ENCODE results near the gene KRTAP10-12. TPM values are rescaled to one million over a fixed set of nuclear protein-coding genes. Genes with fewer than 3 reads are reported as not detected.

KRTAP10-12 gene
- polyA plus RNA-seq, 1 of the 3 experiments (the other 2 are of a cell fraction), result not detected

DNA sequence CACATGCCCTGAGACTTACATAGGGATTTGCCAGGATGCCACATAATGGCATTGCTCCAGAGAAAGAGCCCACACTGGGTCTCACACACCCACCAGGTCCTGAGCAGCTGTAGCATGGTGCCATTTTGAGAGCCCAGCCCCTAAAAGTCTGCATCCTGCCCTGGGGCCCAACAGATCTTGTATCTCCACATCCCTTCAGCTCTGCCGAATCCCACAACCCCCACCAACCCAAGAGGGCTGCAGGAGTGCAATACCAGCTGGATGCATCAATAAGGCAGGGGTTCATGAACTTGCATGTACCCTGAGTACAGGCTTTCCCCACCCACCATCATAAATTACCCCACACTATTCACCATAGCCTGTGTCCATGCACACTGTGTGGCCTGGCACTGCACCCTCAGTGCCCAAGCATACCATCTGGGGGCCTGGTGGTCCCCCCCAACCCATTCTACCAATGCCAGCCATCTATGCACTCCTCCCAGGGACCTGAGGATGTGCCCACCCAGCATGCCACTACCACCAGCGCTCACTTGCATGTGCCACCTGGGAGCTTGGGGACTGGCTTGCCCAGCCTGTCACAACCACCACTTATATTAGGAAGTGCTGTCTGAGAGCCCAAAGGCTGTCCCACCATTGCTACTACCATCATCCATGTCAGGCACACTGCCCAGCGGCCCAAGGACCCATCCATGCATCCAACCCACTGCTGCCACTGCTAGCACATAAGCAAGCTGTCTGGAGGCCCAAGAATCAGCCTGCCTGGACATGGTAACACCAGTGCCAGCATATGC is 26.1 kb upstream of the KRTAP10-12 start:
- ChIA-PET POLR2A (no interaction called here), CTCF (no interaction called here)
- no peak overlapping the region for H3K9ac ChIP-seq
- TF ChIP-seq GATA2 (CRISPR knock-in tag; IDR thresholded peaks at IDR 0.05), result no peak
- TF ChIP-seq SMC3 (IDR thresholded peaks at IDR 0.05; ENCODE audit: low read depth, low read length), result no peak
- no peak for TF ChIP-seq FOXM1 (IDR thresholded peaks at IDR 0.05; ENCODE audit: low read depth)
- no peak overlapping the region for H3K4me2 ChIP-seq
- no peak overlapping the region for H3K4me3 ChIP-seq (ENCODE audit: low read depth in 2 of 2, low read length in 1 of 2)
- no peak for DNase-seq
- no peaks in the 10 kb centered on the region for H4K20me1 ChIP-seq (ENCODE audit: insufficient read depth)
- H3K27me3 ChIP-seq (ENCODE audit: insufficient read depth), result 0 out of 2 replicates have a peak, but pooled peaks cover 10% of the 10 kb centered on the region
- H3K9me2 ChIP-seq, result no peaks in the 10 kb centered on the region
- 3% methylated on average over 3 of the region's 3 CpGs for WGBS (ENCODE audit: low lambda C conversion rate)
- no peak overlapping the region for H3K27ac ChIP-seq (ENCODE audit: low read depth in 2 of 2, low read length in 1 of 2)
- no peaks in the 10 kb centered on the region for H3K36me3 ChIP-seq (replicated peaks in 1 of 2; ENCODE audit: control insufficient read depth in 1 of 2, insufficient read depth in 2 of 2, low read length in 1 of 2)
- no peaks in the 10 kb centered on the region for H3K79me2 ChIP-seq (ENCODE audit: insufficient read depth)
- H2AFZ ChIP-seq (ENCODE audit: low read depth), result no peak overlapping the region
- no peaks in the 10 kb centered on the region for H3F3A ChIP-seq (replicated peaks; ENCODE audit: insufficient read depth)
- 0 out of 2 replicates have a peak, but pooled peaks cover 7% of the 10 kb centered on the region for H3K9me3 ChIP-seq
- peaks cover 0 to 3% of the 10 kb centered on the region in 2 experiments; a peak in 1 of 4 replicates for H3K4me1 ChIP-seq (ENCODE audit: control insufficient read depth in 1 of 2, insufficient read depth in 2 of 2, low read depth in 1 of 2, low read length in 1 of 2)

DNA sequence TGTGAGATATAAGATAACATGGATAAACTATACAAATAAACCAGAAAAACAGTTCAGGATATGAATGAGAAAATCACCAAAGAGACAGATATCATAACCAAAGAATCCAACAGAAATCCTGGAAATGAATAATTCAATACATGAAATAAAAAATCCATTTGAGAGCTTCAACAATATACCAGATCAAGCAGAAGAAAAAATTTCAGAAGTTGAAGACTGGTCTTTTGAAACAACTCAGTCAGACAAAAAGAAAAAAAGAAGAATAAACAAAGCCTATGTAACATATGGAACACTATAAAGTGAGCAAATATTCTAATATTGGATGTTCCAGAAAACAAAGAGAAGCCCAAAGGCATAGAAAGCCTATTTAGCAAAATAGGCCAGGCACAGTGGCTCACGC is 25.1 kb upstream of the KRTAP10-12 start:
- Histone ChIP-seq H3K79me2 (ENCODE audit: insufficient read depth) (no peaks in the 10 kb centered on the region), H3F3A (replicated peaks; ENCODE audit: insufficient read depth) (no peaks in the 10 kb centered on the region), H4K20me1 (ENCODE audit: insufficient read depth) (no peaks in the 10 kb centered on the region), H3K27ac (ENCODE audit: low read depth in 2 of 2, low read length in 1 of 2) (no peak overlapping the region), H3K4me3 (ENCODE audit: low read depth in 2 of 2, low read length in 1 of 2) (no peak overlapping the region), H3K4me1 (ENCODE audit: control insufficient read depth in 1 of 2, insufficient read depth in 2 of 2, low read depth in 1 of 2, low read length in 1 of 2) (no peaks in the 10 kb centered on the region), H3K27me3 (ENCODE audit: insufficient read depth) (peaks cover 21% of the 10 kb centered on the region; the same call in 1 of the 2 replicates), H3K36me3 (replicated peaks in 1 of 2; ENCODE audit: control insufficient read depth in 1 of 2, insufficient read depth in 2 of 2, low read length in 1 of 2) (no peaks in the 10 kb centered on the region), H3K4me2 (no peak overlapping the region), H3K9me2 (no peaks in the 10 kb centered on the region), H2AFZ (ENCODE audit: low read depth) (no peak overlapping the region), H3K9me3 (0 out of 2 replicates have a peak, but pooled peaks cover 7% of the 10 kb centered on the region), H3K9ac (no peak overlapping the region)
- DNase-seq, result no peak
- CTCF ChIA-PET, result no interaction called here
- no peak for TF ChIP-seq FOXM1 (IDR thresholded peaks at IDR 0.05; ENCODE audit: low read depth)
- TF ChIP-seq, protein P1, sequence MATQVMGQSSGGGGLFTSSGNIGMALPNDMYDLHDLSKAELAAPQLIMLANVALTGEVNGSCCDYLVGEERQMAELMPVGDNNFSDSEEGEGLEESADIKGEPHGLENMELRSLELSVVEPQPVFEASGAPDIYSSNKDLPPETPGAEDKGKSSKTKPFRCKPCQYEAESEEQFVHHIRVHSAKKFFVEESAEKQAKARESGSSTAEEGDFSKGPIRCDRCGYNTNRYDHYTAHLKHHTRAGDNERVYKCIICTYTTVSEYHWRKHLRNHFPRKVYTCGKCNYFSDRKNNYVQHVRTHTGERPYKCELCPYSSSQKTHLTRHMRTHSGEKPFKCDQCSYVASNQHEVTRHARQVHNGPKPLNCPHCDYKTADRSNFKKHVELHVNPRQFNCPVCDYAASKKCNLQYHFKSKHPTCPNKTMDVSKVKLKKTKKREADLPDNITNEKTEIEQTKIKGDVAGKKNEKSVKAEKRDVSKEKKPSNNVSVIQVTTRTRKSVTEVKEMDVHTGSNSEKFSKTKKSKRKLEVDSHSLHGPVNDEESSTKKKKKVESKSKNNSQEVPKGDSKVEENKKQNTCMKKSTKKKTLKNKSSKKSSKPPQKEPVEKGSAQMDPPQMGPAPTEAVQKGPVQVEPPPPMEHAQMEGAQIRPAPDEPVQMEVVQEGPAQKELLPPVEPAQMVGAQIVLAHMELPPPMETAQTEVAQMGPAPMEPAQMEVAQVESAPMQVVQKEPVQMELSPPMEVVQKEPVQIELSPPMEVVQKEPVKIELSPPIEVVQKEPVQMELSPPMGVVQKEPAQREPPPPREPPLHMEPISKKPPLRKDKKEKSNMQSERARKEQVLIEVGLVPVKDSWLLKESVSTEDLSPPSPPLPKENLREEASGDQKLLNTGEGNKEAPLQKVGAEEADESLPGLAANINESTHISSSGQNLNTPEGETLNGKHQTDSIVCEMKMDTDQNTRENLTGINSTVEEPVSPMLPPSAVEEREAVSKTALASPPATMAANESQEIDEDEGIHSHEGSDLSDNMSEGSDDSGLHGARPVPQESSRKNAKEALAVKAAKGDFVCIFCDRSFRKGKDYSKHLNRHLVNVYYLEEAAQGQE (IDR thresholded peaks at IDR 0.05; ENCODE audit: low read depth, low read length), result no peak
- TF ChIP-seq, protein P2, sequence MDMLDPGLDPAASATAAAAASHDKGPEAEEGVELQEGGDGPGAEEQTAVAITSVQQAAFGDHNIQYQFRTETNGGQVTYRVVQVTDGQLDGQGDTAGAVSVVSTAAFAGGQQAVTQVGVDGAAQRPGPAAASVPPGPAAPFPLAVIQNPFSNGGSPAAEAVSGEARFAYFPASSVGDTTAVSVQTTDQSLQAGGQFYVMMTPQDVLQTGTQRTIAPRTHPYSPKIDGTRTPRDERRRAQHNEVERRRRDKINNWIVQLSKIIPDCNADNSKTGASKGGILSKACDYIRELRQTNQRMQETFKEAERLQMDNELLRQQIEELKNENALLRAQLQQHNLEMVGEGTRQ (IDR thresholded peaks at IDR 0.05; ENCODE audit: borderline replicate concordance, low read depth, low read length), result no peak
- 53% methylated on average over 1 of the region's 1 CpG for WGBS (ENCODE audit: low lambda C conversion rate)
- POLR2A ChIA-PET, result no interaction called here

Measured in SK-N-SH (cell line).